Right atrium auricular region (tissue), 2 donors: ENCODE measurements around the gene UNKL. TPM values are rescaled to one million over a fixed set of nuclear protein-coding genes. Genes with fewer than 3 reads are reported as not detected.

ENCODE experiments used
- DNase-seq: peaks from one replicate; pipeline ENCODE4 v3.0.0-alpha.2; 2019; ENCODE audit warnings: low spot score
- H3K27ac ChIP-seq, 2 donors: fragments of 200-600 bp; sonication (generic); 1 replicate in 1 of 2; 2 replicates in 1 of 2; pipeline ENCODE4 v1.5.1; 2016 to 2019
- H3K27me3 ChIP-seq, 2 donors: fragments of 200-600 bp; sonication (generic); one replicate each; pipeline versions ENCODE4 v1.5.1 to v1.6.0; 2017 to 2019
- H3K36me3 ChIP-seq: fragments of 200-600 bp; sonication (generic); one replicate; pipeline ENCODE4 v1.5.1; 2016
- H3K4me1 ChIP-seq, 2 donors: fragments of 200-600 bp; sonication (generic); one replicate each; pipeline versions ENCODE4 v1.5.1 to v1.6.0; 2017 to 2019
- H3K4me3 ChIP-seq, 2 donors: fragments of 200-600 bp; sonication (generic); 1 replicate in 1 of 2; 2 replicates in 1 of 2; pipeline ENCODE4 v1.5.1; 2017 to 2019; ENCODE audit warnings: mild to moderate bottlenecking in 1 of 2, moderate library complexity in 1 of 2
- H3K9me3 ChIP-seq, 2 donors: fragments of 200-600 bp; sonication (generic); one replicate each; pipeline ENCODE4 v1.5.1; 2019
- total RNA-seq, 2 donors: library from RNA; depleted of rRNA; stranded (reverse); fragments of >200 nt; gene quantifications; one replicate each; pipeline ENCODE4 v1.1.0, GENCODE V29; 2016
- TF ChIP-seq, protein P1 (sequence below), 2 donors: fragments of 200-600 bp; sonication (generic); IDR thresholded peaks; one replicate each; pipeline ENCODE4 v1.5.1; 2019; ENCODE audit warnings: antibody characterized with exemption in 2 of 2

The UNKL gene
- total RNA-seq, 2 donors from 2014 or later, result 11.0 to 17.6 TPM

DNA sequence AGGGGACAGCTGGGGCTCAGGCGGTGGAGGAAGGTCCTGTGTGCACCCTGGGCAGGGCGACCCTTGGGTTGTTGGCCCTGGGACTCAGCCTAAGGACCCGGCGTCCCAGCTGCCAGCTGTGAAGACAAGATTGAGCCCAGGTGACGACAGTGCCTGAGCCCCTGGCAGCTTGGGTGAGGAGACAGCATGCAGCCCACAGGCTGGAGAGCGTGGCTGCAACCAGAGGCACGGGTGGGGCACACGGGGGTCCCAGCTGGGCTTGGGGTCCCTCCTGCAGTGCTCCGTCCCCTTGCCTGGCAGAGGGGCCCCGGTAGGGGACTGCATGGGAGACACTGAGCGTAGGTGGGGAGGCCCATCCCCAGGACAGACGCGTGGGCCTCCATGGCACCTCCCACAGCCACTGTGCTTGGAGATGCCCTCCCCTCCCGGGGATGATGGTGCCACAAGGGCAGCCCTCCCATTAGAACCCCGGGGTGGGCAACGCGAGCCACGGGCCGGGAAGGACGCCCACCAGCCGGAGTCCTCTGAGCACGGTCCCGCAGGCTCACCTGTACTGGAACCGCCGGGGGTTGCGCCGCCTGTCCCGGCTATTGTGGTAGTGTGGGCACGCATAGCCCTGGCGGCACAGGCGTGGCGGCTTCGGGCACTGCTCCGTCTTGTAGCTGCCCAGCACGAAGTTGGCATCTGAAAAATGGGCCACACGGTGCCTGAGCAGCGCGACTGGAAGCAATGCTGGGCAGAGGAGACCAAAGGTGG is 15.5 kb downstream of the UNKL start:
- TF ChIP-seq, protein P1, sequence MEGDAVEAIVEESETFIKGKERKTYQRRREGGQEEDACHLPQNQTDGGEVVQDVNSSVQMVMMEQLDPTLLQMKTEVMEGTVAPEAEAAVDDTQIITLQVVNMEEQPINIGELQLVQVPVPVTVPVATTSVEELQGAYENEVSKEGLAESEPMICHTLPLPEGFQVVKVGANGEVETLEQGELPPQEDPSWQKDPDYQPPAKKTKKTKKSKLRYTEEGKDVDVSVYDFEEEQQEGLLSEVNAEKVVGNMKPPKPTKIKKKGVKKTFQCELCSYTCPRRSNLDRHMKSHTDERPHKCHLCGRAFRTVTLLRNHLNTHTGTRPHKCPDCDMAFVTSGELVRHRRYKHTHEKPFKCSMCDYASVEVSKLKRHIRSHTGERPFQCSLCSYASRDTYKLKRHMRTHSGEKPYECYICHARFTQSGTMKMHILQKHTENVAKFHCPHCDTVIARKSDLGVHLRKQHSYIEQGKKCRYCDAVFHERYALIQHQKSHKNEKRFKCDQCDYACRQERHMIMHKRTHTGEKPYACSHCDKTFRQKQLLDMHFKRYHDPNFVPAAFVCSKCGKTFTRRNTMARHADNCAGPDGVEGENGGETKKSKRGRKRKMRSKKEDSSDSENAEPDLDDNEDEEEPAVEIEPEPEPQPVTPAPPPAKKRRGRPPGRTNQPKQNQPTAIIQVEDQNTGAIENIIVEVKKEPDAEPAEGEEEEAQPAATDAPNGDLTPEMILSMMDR (IDR thresholded peaks at IDR 0.05), result no peak
- DNase-seq, result no peak
- Histone ChIP-seq H3K36me3 (peaks cover 44% of the 10 kb centered on the region), H3K4me1 (no peaks in the 10 kb centered on the region), H3K27ac (no peak overlapping the region), H3K9me3 (no peaks in the 10 kb centered on the region), H3K4me3 (no peak overlapping the region), H3K27me3 (no peaks in the 10 kb centered on the region)

DNA sequence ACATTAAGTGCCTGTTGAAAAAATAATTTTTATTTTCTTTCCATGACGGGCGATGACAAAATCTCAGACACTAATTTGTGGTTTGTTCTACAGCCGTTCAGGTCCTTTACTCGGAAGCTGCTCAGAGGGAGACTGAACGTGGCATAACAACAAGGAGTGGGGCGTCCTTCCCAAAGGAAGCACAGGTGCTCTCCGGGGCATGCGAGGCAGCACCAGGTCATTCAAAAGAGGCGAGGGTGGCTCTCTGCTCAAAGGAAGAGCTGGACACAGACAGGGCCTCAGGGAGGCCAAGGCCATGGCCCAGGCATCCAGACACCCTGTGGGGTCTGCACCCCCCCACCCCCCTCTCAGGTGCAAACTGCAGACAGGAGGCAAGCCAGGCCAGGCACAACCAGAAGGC is 16.2 kb downstream of the UNKL start:
- DNase-seq, result no peak
- no peak overlapping the region for H3K4me3 ChIP-seq
- H3K36me3 ChIP-seq, result peaks cover 51% of the 10 kb centered on the region
- TF ChIP-seq, protein P1 (IDR thresholded peaks at IDR 0.05), result no peak
- H3K27me3 ChIP-seq, result no peaks in the 10 kb centered on the region
- H3K4me1 ChIP-seq, result no peaks in the 10 kb centered on the region
- H3K27ac ChIP-seq, result no peak overlapping the region
- H3K9me3 ChIP-seq, result no peaks in the 10 kb centered on the region

DNA sequence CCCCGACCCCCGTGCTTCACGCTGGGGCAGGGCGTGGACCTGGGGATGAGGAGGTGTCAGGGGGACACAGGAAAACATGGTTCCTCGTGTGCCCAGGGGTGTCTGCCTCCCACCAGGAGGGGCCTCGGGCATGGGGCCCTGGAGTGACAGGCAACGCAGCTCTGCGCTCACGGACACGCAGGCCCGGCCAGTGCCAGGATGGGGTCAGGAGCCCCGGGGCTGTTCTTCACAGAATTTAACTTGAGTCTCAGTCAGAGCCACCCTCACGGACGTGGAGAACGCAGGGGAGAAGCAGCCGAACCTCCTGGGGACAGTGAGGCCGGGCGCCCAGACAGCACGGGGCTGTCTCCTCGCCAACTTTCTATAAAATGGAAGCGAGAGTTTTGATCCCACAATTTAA is 16.7 kb downstream of the UNKL start:
- Histone ChIP-seq H3K4me3 (no peak overlapping the region), H3K9me3 (no peaks in the 10 kb centered on the region), H3K27ac (no peak overlapping the region), H3K36me3 (peaks cover 57% of the 10 kb centered on the region), H3K27me3 (no peaks in the 10 kb centered on the region), H3K4me1 (no peaks in the 10 kb centered on the region)
- TF ChIP-seq, protein P1 (IDR thresholded peaks at IDR 0.05), result no peak
- no peak for DNase-seq

DNA sequence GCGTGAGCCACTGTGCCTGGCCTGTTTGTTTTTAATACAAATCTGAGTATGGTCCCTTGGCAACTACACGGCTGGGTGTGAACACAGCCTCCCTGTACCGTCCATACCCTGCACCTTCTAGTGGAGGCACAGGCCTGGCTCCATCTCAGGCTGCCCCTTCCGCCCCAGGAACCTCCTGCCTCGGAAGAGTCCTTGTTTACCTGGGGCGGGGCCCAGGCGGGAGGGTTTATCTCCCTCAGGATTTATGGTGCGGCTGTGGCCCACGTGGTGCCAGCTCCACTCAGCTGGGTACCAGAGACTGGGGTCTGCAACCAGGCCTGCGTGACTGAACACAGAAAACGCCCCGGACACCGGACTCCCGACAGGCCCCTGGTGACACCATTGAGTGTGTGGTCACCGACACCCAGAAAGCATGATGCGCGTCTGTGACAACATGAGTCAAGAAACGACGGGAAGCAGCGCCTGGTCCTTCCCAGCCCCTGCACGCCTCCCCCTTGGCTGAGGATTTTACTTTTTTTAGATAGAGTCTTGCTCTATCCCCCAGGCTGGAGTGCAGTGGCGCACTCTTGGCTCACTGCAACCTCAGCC is 19.0 kb downstream of the UNKL start:
- Histone ChIP-seq H3K9me3 (no peaks in the 10 kb centered on the region), H3K4me1 (no peaks in the 10 kb centered on the region), H3K4me3 (no peak overlapping the region), H3K27me3 (no peaks in the 10 kb centered on the region), H3K27ac (no peak overlapping the region), H3K36me3 (peaks cover 49% of the 10 kb centered on the region)
- TF ChIP-seq, protein P1 (IDR thresholded peaks at IDR 0.05), result no peak
- DNase-seq, result no peak

DNA sequence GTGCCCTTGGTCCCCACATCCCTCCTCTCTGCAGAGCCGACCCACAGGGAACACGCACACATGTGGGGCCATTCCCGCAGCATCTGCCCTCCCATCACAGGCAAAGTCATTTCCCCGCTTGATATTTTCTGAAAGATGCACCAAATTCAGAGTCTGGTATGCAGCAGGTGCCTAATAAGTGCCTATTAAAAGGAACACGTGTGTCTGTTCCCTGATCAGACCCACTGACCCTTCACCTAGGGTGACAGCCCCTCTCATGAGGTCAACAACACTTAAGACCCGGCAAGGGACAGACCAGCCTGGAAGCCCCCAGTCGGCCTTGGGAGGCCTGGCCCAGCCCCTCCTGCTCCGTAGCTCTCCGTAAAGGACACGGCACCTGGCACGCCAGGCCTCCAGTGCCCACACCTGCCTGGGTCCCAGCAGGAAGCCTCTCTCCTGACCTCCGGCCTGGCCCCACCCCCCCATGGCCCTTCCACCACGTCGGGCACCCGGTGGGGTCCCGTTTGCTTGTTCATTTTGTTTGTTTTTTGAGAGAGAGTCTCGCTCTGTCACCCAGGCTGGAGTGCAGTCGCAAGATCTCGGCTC is 20.0 kb downstream of the UNKL start:
- TF ChIP-seq, protein P1 (IDR thresholded peaks at IDR 0.05), result no peak
- DNase-seq, result no peak
- no peaks in the 10 kb centered on the region for H3K4me1 ChIP-seq
- H3K9me3 ChIP-seq, result no peaks in the 10 kb centered on the region
- peaks cover 51% of the 10 kb centered on the region for H3K36me3 ChIP-seq
- no peaks in the 10 kb centered on the region for H3K27me3 ChIP-seq
- H3K27ac ChIP-seq, result no peak overlapping the region
- no peak overlapping the region for H3K4me3 ChIP-seq
